HG03432 (cell line): ENCODE measurements around the gene EVI5.

Source experiments
- ATAC-seq: cut with Tn5 transposase; IDR thresholded peaks from one replicate; pipeline ENCODE4 v1.9.1; 2021; ENCODE audit warnings: mild to moderate bottlenecking, moderate library complexity; ENCODE audit not compliant: unreplicated experiment

The EVI5 gene

GRCh38 chr1:92465256-92465647 lies 319.7 kb downstream of the EVI5 start:
- ATAC-seq = no peak

GRCh38 chr1:92464588-92465255 lies 320.2 kb downstream of the EVI5 start:
- ATAC-seq = no peak

GRCh38 chr1:92461364-92462097 lies 323.4 kb downstream of the EVI5 start:
- peak; percentile 77 for ATAC-seq

- ATAC-seq = no peak
Observed at GRCh38 chr1:92459871-92460320, 325.0 kb downstream of the EVI5 start.
